GM18907 (cell line): ENCODE data around the gene CLEC1A.

Source experiments
- ATAC-seq: cut with Tn5 transposase; IDR thresholded peaks from one replicate; pipeline ENCODE4 v1.9.1; 2021; ENCODE audit warnings: mild to moderate bottlenecking, moderate library complexity; ENCODE audit not compliant: unreplicated experiment

Gene CLEC1A

GRCh38 chr12:10101648-10102220, 2.9 kb upstream of the CLEC1A start:
- no peak for ATAC-seq

GRCh38 chr12:10101042-10101579, 2.3 kb upstream of the CLEC1A start:
- no peak for ATAC-seq

DNA sequence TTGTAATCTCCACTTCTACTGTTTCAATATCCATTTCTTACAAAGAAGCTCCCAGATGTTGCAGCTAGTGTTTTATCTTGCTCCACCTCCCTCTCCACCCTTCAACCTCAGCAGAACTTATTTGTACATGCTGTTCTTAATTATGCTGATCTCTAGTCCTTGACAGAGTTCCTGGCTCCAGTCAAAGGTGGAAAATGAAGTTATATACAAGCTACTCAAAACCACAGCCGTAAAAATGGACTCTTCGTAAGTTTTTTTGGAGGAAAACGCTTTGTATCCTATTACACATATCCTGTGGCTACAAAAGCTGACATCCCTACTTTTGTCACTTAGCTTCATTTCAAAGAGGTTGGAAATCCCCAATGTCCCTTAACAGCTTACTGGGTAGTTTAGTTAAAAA, 1.3 kb downstream of the CLEC1A start:
- ATAC-seq: no peak

DNA sequence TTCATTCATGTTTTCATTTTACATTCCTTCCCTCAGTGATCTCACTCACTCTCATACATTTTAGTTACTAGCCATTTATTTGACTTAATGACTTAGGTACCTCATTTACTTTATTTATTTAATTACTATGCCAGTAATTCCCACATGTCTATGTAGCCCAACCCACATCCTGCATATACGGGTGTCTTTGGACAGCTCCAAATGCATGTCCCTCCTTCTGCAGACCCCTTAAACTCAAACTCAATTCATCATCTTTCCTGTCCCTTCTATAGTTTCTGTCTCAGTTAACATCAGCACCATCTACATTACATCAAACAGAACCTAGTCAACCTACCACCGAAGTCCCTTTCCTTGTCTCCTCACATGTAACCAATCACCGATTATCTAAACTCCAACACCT, 2.8 kb downstream of the CLEC1A start:
- no peak for ATAC-seq

GRCh38 chr12:10094646-10095395, 4.0 kb downstream of the CLEC1A start:
- ATAC-seq: no peak

- no peak for ATAC-seq
These were observed 9.6 kb downstream of the CLEC1A start for GRCh38 chr12:10088955-10089900.

- no peak for ATAC-seq
These were observed 10.8 kb downstream of the CLEC1A start for GRCh38 chr12:10088031-10088430.

DNA sequence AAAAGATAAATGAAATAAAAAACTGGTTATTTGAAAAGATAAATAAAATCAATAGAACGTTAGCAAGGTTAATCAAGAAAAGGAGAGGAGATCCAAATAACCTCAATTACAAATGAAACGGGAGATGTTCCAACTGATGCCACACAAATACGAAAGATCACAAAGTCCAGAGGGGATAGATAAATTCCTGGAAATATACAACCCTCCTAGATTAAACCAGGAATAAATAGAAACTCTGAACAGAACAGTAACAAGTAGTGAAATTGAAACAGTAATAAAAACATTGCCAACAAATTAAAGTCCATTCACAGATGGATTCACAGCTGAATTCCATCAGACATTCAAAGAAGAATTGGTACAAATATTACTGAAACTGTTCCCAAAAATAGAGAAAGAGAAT, 12.4 kb downstream of the CLEC1A start:
- no peak for ATAC-seq

DNA sequence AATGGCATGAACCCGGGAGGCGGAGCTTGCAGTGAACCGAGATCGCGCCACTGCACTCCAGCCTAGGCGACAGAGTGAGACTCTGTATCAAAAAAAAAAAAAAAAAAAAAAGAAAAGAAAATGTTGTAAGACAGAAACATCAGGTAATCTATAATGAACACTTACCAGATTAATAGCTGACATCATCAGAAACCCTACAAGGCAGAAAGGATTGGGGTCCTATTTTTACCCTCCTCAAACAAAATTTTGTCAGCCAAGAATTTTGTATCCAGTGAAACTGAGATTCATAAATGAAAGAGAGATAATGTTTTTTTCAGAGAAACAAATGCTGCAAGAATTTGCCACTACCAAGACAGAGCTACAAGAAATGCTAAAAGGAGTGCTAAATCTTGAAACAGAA, 14.1 kb downstream of the CLEC1A start:
- no peak for ATAC-seq

GRCh38 chr12:10082117-10082874, 16.5 kb downstream of the CLEC1A start:
- no peak for ATAC-seq

GRCh38 chr12:10075451-10075850, 23.3 kb downstream of the CLEC1A start:
- no peak for ATAC-seq

DNA sequence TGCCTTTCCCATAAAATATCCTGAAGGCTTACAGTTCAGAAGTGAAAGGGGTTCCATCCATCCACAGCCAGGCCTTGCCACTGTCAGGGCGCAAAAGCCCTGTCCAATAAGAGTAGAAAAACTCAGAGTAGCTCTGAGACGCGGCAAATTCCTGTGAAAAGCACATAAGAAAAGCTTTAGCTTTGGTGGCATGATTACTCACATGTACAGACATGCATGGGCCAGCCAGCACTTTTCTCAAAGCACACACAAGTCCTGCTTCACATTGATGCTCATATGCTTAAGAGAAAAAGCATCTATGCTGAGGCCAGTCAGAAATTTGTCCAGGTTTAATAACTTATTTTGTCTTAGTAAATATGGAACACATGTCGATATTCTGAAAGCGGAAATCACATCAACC, 25.5 kb downstream of the CLEC1A start:
- no peak for ATAC-seq

GRCh38 chr12:10072131-10072530, 26.7 kb downstream of the CLEC1A start:
- ATAC-seq: no peak

GRCh38 chr12:10070380-10070779, 28.4 kb downstream of the CLEC1A start:
- ATAC-seq: no peak

GRCh38 chr12:10069976-10070375, 28.8 kb downstream of the CLEC1A start:
- ATAC-seq: no peak

DNA sequence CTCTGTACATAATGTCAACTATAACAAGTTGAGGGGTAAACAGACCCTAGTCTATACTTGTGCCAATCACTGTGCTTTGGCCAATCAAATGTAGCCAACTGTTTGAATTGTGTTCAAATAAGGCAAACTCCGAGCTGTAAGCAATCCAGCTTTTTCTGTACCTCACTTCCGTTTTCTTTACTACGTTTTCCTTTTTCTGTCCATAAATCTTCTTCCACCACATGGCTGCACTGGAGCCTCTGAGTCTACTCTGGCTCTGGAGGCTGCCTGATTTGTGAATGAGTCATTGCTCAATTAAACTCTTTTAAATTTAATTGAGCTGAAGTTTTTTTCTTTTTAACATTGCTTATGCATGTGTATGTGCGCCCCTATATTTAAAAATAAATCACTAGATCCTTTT, 29.7 kb downstream of the CLEC1A start:
- no peak for ATAC-seq

- no peak for ATAC-seq
These were observed 30.1 kb downstream of the CLEC1A start for GRCh38 chr12:10068644-10069043.

- ATAC-seq: no peak
These were observed 30.8 kb downstream of the CLEC1A start for GRCh38 chr12:10067942-10068341.

DNA sequence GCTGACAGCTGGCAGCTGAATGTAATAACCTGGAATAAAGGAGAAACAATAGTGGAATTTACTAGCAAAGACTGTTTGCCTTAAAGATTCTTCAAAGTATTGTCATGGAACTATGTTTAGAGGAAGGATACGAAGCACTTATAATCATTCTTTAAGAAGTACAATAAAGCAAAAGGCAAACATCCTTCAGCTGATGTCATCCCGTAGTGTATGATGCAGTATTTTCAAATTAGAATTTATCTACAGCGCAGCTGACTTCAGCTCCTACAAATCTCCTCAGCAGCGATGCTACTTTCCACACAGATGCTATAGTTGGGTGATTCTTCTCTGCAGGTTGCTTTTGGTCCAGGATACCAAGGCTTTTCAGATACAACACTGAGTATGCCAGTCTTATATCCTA, 31.5 kb downstream of the CLEC1A start:
- ATAC-seq: no peak

GRCh38 chr12:10065241-10065640, 33.5 kb downstream of the CLEC1A start:
- no peak for ATAC-seq

- no peak for ATAC-seq
These were observed 40.4 kb downstream of the CLEC1A start for GRCh38 chr12:10058387-10058786.
